ENCODE results near the gene XRN2. TPM values are rescaled to one million over a fixed set of nuclear protein-coding genes. Genes with fewer than 3 reads are reported as not detected.

XRN2 gene
- total and polyA plus RNA-seq, 8 donors: 12.5 to 66.8 (median 27.7) TPM

GRCh38 chr20:21357844-21358243 is 54.7 kb downstream of the XRN2 start:
- peaks cover 0 to 9% (median 0%) of the 10 kb centered on the region in 4 donors for H3K4me1 ChIP-seq
- intact Hi-C loops (cut with DNase I; ENCODE audit: low total_unique reads): no loop called here
- H3K36me3 ChIP-seq: peaks cover 13 to 88% (median 81%) of the 10 kb centered on the region in 4 donors
- no peaks in the 10 kb centered on the region for H3K27me3 ChIP-seq
- peak in 1 of 2 donors; percentile 59 for DNase-seq
- H3K9me3 ChIP-seq: no peaks in the 10 kb centered on the region
- 41 to 69% (median 53%) methylated on average over 1 of the region's 1 CpG for WGBS, 5 donors
- TF ChIP-seq POLR2A (IDR thresholded peaks at IDR 0.05): no peak
- TF ChIP-seq POLR2AphosphoS5 (IDR thresholded peaks at IDR 0.05): no peak
- TF ChIP-seq CTCF (IDR thresholded peaks at IDR 0.05): no peak
- no peak for TF ChIP-seq EP300 (IDR thresholded peaks at IDR 0.05)
- H3K4me3 ChIP-seq: no peak overlapping the region
- H3K27ac ChIP-seq: no peak overlapping the region

- TF ChIP-seq CTCF (IDR thresholded peaks at IDR 0.05) (no peak), EP300 (IDR thresholded peaks at IDR 0.05) (no peak), POLR2AphosphoS5 (IDR thresholded peaks at IDR 0.05) (no peak), POLR2A (IDR thresholded peaks at IDR 0.05) (no peak)
- 87 to 93% (median 91%) methylated on average over 5 of the region's 5 CpGs for WGBS, 5 donors
- Histone ChIP-seq H3K4me1 (peaks cover 0 to 9% (median 0%) of the 10 kb centered on the region in 4 donors), H3K36me3 (peaks cover 13 to 94% (median 89%) of the 10 kb centered on the region in 4 donors), H3K27ac (no peak overlapping the region), H3K9me3 (no peaks in the 10 kb centered on the region), H3K27me3 (no peaks in the 10 kb centered on the region), H3K4me3 (no peak overlapping the region)
- no peak for DNase-seq
- intact Hi-C loops (cut with DNase I; ENCODE audit: low total_unique reads): no loop called here
These were observed 55.6 kb downstream of the XRN2 start for GRCh38 chr20:21358737-21359136.

- TF ChIP-seq POLR2AphosphoS5 (IDR thresholded peaks at IDR 0.05) (no peak), POLR2A (IDR thresholded peaks at IDR 0.05) (no peak), CTCF (IDR thresholded peaks at IDR 0.05) (no peak), EP300 (IDR thresholded peaks at IDR 0.05) (no peak)
- H3K27ac ChIP-seq: no peak overlapping the region
- H3K4me1 ChIP-seq: peaks cover 0 to 9% (median 0%) of the 10 kb centered on the region in 4 donors
- 62 to 86% (median 74%) methylated on average over 1 of the region's 1 CpG for WGBS, 5 donors
- no peak overlapping the region for H3K4me3 ChIP-seq
- no peak for DNase-seq
- intact Hi-C loops (cut with DNase I; ENCODE audit: low total_unique reads): no loop called here
- no peaks in the 10 kb centered on the region for H3K27me3 ChIP-seq
- no peaks in the 10 kb centered on the region for H3K9me3 ChIP-seq
- peaks cover 13 to 98% (median 89%) of the 10 kb centered on the region in 4 donors for H3K36me3 ChIP-seq
These were observed 57.6 kb downstream of the XRN2 start for GRCh38 chr20:21360705-21361104.

- no peak for TF ChIP-seq POLR2A (IDR thresholded peaks at IDR 0.05)
- TF ChIP-seq POLR2AphosphoS5 (IDR thresholded peaks at IDR 0.05): no peak
- no peak for TF ChIP-seq EP300 (IDR thresholded peaks at IDR 0.05)
These were observed 58.1 kb downstream of the XRN2 start for GRCh38 chr20:21361266-21361665.

GRCh38 chr20:21364413-21364812 is 61.3 kb downstream of the XRN2 start:
- Histone ChIP-seq H3K36me3 (peaks cover 15 to 95% (median 84%) of the 10 kb centered on the region in 4 donors), H3K9me3 (no peaks in the 10 kb centered on the region), H3K27me3 (no peaks in the 10 kb centered on the region), H3K27ac (no peak overlapping the region), H3K4me3 (no peak overlapping the region), H3K4me1 (peaks cover 0 to 9% (median 0%) of the 10 kb centered on the region in 4 donors)
- DNase-seq: no peak
- intact Hi-C loops (cut with DNase I; ENCODE audit: low total_unique reads): no loop called here
- no peak for TF ChIP-seq EP300 (IDR thresholded peaks at IDR 0.05)
- no peak for TF ChIP-seq POLR2AphosphoS5 (IDR thresholded peaks at IDR 0.05)
- TF ChIP-seq CTCF (IDR thresholded peaks at IDR 0.05): no peak
- no peak for TF ChIP-seq POLR2A (IDR thresholded peaks at IDR 0.05)
- 94 to 98% (median 95%) methylated on average over 6 of the region's 6 CpGs for WGBS, 5 donors

More at GRCh38 chr20:21361266-21361665, 58.1 kb downstream of the XRN2 start:
- DNase-seq: no peak
- Histone ChIP-seq H3K4me1 (peaks cover 0 to 9% (median 0%) of the 10 kb centered on the region in 4 donors), H3K9me3 (no peaks in the 10 kb centered on the region), H3K27ac (no peak overlapping the region), H3K27me3 (no peaks in the 10 kb centered on the region), H3K36me3 (peaks cover 15 to 95% (median 86%) of the 10 kb centered on the region in 4 donors), H3K4me3 (no peak overlapping the region)
- whole genome bisulfite sequencing, 5 donors: 49 to 69% (median 66%) methylated on average over 2 of the region's 2 CpGs
- intact Hi-C loops (cut with DNase I; ENCODE audit: low total_unique reads): no loop called here

Measured in stomach (tissue), 9 donors.